Measurements from ENCODE around the gene DNHD1. TPM values are rescaled to one million over a fixed set of nuclear protein-coding genes. Genes with fewer than 3 reads are reported as not detected.

DNHD1 gene
- total and polyA plus RNA-seq, 2 of the 13 experiments (the other 11 are each of a cell fraction or from before 2014, with no cell fraction given) = 2.7 to 9.3 TPM

- TF ChIP-seq ZSCAN29 (CRISPR knock-in tag; conservative IDR thresholded peaks at IDR 0.05) = no peak; the same call in 1 of the 2 replicates
- TF ChIP-seq MIER3 (CRISPR knock-in tag; IDR thresholded peaks at IDR 0.05; ENCODE audit: borderline replicate concordance) = peak; percentile 46; the same call in 1 of the 2 replicates
- no peak for TF ChIP-seq NFE2L1 (CRISPR knock-in tag; IDR thresholded peaks at IDR 0.05; ENCODE audit: borderline replicate concordance)
- TF ChIP-seq GABPA (IDR thresholded peaks at IDR 0.05; ENCODE audit: low read depth, low read length) = peak; percentile 88
- TF ChIP-seq GABPA (CRISPR knock-in tag; IDR thresholded peaks at IDR 0.05; ENCODE audit: low read depth) = peak; percentile 84
- TF ChIP-seq, protein P1, sequence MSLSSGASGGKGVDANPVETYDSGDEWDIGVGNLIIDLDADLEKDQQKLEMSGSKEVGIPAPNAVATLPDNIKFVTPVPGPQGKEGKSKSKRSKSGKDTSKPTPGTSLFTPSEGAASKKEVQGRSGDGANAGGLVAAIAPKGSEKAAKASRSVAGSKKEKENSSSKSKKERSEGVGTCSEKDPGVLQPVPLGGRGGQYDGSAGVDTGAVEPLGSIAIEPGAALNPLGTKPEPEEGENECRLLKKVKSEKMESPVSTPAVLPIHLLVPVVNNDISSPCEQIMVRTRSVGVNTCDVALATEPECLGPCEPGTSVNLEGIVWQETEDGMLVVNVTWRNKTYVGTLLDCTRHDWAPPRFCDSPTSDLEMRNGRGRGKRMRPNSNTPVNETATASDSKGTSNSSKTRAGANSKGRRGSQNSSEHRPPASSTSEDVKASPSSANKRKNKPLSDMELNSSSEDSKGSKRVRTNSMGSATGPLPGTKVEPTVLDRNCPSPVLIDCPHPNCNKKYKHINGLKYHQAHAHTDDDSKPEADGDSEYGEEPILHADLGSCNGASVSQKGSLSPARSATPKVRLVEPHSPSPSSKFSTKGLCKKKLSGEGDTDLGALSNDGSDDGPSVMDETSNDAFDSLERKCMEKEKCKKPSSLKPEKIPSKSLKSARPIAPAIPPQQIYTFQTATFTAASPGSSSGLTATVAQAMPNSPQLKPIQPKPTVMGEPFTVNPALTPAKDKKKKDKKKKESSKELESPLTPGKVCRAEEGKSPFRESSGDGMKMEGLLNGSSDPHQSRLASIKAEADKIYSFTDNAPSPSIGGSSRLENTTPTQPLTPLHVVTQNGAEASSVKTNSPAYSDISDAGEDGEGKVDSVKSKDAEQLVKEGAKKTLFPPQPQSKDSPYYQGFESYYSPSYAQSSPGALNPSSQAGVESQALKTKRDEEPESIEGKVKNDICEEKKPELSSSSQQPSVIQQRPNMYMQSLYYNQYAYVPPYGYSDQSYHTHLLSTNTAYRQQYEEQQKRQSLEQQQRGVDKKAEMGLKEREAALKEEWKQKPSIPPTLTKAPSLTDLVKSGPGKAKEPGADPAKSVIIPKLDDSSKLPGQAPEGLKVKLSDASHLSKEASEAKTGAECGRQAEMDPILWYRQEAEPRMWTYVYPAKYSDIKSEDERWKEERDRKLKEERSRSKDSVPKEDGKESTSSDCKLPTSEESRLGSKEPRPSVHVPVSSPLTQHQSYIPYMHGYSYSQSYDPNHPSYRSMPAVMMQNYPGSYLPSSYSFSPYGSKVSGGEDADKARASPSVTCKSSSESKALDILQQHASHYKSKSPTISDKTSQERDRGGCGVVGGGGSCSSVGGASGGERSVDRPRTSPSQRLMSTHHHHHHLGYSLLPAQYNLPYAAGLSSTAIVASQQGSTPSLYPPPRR (CRISPR knock-in tag; IDR thresholded peaks at IDR 0.05; ENCODE audit: borderline replicate concordance) = 0 out of 2 replicates have a peak, but pooled peaks have one; percentile 65
- TF ChIP-seq NRL (CRISPR knock-in tag; IDR thresholded peaks at IDR 0.05; ENCODE audit: borderline replicate concordance) = peak; percentile 86
- TF ChIP-seq, protein P2, sequence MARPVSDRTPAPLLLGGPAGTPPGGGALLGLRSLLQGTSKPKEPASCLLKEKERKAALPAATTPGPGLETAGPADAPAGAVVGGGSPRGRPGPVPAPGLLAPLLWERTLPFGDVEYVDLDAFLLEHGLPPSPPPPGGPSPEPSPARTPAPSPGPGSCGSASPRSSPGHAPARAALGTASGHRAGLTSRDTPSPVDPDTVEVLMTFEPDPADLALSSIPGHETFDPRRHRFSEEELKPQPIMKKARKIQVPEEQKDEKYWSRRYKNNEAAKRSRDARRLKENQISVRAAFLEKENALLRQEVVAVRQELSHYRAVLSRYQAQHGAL (CRISPR knock-in tag; IDR thresholded peaks at IDR 0.05; ENCODE audit: not compliant biosample characterization) = no peak
- peak; percentile 77; the same call in 1 of the 2 replicates for TF ChIP-seq KAT8 (CRISPR knock-in tag; IDR thresholded peaks at IDR 0.05)
- TF ChIP-seq, protein P3, sequence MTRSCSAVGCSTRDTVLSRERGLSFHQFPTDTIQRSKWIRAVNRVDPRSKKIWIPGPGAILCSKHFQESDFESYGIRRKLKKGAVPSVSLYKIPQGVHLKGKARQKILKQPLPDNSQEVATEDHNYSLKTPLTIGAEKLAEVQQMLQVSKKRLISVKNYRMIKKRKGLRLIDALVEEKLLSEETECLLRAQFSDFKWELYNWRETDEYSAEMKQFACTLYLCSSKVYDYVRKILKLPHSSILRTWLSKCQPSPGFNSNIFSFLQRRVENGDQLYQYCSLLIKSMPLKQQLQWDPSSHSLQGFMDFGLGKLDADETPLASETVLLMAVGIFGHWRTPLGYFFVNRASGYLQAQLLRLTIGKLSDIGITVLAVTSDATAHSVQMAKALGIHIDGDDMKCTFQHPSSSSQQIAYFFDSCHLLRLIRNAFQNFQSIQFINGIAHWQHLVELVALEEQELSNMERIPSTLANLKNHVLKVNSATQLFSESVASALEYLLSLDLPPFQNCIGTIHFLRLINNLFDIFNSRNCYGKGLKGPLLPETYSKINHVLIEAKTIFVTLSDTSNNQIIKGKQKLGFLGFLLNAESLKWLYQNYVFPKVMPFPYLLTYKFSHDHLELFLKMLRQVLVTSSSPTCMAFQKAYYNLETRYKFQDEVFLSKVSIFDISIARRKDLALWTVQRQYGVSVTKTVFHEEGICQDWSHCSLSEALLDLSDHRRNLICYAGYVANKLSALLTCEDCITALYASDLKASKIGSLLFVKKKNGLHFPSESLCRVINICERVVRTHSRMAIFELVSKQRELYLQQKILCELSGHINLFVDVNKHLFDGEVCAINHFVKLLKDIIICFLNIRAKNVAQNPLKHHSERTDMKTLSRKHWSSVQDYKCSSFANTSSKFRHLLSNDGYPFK (CRISPR knock-in tag; IDR thresholded peaks at IDR 0.05; ENCODE audit: borderline replicate concordance) = peak; percentile 81
- peak; percentile 82 for TF ChIP-seq ZNF709 (CRISPR knock-in tag; IDR thresholded peaks at IDR 0.05)
- TF ChIP-seq MXD1 (CRISPR knock-in tag; IDR thresholded peaks at IDR 0.05) = no peak
- peak; percentile 57 for TF ChIP-seq FOXO1 (CRISPR knock-in tag; IDR thresholded peaks at IDR 0.05)
- no peak for TF ChIP-seq TEAD2 (CRISPR knock-in tag; IDR thresholded peaks at IDR 0.05)
- TF ChIP-seq, protein P4, sequence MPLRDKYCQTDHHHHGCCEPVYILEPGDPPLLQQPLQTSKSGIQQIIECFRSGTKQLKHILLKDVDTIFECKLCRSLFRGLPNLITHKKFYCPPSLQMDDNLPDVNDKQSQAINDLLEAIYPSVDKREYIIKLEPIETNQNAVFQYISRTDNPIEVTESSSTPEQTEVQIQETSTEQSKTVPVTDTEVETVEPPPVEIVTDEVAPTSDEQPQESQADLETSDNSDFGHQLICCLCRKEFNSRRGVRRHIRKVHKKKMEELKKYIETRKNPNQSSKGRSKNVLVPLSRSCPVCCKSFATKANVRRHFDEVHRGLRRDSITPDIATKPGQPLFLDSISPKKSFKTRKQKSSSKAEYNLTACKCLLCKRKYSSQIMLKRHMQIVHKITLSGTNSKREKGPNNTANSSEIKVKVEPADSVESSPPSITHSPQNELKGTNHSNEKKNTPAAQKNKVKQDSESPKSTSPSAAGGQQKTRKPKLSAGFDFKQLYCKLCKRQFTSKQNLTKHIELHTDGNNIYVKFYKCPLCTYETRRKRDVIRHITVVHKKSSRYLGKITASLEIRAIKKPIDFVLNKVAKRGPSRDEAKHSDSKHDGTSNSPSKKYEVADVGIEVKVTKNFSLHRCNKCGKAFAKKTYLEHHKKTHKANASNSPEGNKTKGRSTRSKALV (CRISPR knock-in tag; IDR thresholded peaks at IDR 0.05) = no peak
- peak; percentile 83; the same call in 1 of the 2 replicates for TF ChIP-seq ZBTB42 (CRISPR knock-in tag; IDR thresholded peaks at IDR 0.05)
- TF ChIP-seq FOXK2 (IDR thresholded peaks at IDR 0.05) = no peak
- peak; percentile 61; the same call in 1 of the 2 replicates for TF ChIP-seq ZNF768 (CRISPR knock-in tag; IDR thresholded peaks at IDR 0.05)
Observed at GRCh38 chr11:6612213-6613041, 115.3 kb downstream of the DNHD1 start, which contains the start of gene TAF10 (continued).

All from HepG2 (cell line).